NCI-H1048 (cell line): ENCODE results near the gene PARS2.
"Not testable (repeated sequence)": the region's sequence is repeated elsewhere in the genome, so short reads cannot be mapped to it uniquely, and the experiment has no call there.

ENCODE experiments used
- DNase-seq: peaks from one replicate; lab custom pipeline; 2025; lab: John Stamatoyannopoulos, UW

Gene PARS2

DNA sequence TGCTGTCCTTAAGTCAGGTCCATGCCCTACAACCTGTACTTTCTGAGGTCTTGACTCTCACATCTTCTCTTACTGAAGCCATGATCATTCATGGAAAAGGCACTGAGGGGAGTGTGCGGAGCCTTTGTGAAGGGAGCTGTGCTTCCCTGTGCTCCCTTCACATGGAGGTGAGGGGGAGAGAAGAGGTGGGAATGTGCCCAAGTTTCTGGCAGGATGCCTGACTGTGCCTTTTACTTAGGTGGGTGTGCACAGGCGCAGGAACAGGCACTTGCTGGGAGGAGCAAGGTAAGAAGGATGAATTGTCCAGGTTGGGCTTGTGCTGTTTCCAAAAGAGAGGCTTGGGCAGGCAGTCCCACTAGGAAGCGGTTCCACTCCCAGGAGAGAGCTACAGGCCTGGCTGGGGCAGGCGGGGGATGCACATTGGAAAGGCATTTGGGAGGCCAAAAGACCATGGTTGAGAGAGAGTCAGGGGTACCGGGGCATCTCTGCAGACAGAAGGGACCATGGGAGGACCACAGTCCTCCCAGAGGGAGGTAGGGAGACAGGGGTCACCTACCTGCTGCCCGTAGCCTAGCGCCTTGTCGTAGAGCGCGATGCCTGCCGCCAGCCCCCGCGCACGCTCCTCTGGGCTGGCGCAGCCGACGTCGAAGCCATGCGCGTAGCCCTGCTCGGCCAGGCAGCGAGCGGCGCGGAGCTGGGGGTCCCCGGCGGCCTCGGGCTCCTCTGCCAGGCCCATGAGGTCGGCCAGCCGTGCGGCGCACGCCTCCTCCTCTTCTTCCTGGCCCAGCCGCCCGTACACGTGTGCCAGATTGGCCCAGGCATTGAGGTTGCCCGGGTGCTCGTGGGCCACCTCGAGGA is 35.9 kb upstream of the PARS2 start:
- no peak for DNase-seq

DNA sequence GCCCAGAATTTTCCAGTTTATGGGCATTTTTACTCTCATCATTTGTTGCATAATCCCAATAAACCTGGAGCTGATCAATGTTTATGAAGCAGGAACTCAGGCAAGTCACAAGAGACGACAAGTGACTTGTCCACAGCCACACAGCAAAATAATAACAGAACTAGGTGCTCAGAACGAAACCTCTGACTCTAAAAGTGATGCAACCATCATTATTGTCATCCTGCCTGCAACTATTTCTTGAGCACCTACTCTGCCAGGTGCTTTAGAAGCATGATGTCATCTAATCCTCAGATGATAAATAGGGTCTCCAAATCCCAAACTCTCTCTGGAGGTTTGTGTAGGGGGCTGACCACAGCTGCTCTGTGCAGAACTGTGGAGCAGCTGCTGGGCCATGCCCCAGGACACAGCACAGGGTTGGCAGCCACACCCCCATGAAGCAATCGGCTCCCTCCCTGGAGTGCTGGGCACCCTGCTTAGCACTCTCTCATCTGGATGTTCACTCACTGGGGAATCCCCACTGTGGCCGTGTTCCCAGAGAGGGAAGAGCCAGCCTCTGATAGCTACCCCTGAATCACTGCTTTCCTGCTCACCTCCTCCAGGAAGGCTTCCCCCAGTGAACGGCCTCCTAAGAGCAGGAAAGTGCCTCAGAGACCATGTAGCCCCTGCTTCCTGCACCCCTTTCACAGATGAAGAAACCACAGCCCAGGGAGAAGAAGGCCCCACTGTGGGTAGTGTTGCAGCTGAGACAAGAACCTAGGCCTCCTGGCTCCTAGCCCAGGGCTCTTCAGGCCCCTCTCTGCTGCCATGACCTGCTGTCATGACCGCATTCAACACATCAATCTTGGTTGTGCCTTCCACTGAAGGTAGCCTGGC is 34.7 kb upstream of the PARS2 start:
- no peak for DNase-seq

DNA sequence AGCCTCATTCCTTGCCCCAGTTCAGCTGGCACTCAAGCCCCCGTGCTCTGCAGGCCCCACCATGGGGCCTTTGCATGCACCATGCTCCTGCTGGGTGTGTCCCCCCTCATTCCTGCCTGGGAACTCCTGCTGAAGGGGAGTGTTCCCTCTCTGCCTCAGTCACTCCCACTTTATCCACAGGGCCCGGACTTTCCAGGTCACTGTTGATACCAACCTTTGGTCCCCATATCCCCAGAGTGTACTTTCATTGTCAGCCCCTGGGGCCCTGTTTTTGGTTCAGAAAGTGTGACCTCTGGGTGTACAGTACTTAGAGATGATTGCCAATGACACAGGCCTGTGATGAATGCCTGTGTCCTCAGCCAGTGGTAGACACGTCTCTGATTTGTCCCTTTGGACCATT is 33.9 kb upstream of the PARS2 start:
- no peak for DNase-seq

DNA sequence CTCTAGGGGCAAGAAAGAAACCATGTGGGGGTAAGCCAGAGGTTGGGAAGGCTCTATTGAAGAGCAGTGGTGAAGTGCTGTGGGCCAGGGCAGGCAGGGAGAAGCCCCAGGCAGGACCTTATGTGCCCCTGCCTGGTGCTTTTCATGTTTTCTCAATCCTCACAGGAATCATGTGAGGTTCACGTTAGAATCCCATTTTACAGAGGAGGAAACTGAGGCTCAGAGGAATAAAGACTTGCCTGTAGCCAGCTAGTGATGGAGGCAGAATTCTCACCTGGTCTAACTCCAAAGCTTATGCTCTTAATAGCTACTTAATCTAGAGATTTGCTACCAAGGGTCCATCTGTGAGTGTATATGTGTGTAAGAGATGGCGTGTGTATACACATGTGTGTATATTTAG is 32.6 kb upstream of the PARS2 start:
- DNase-seq, result no peak

DNA sequence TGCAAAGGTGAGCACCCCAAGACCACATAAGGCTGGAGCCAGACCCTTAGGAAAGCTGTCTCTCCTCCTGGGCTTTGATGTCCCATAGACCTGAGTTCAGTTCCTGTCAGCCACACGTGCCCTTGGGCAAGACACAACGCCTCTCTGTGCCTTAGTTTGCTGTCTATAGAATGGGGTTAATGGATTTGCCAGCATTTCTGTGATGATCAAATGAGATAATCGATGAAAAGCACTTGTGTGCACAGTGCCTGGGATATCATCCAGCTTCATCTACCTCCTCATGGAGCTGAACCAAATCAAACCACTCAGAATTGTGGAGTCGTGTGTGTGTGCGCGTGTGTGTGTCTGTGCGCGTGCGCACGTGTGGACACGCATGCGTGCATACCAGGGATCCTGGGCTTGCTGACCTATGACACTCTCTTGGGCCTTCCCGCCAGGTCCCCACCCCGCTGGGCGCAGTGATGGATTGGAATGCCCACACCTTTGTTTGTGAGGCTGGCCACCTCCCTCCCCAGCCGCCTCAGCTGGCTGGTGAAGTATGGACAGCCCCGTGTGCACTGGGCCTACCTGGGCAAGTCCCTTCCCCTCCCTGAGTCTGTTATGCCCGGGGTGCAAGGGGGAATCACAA is 31.6 kb upstream of the PARS2 start:
- no peak for DNase-seq

DNA sequence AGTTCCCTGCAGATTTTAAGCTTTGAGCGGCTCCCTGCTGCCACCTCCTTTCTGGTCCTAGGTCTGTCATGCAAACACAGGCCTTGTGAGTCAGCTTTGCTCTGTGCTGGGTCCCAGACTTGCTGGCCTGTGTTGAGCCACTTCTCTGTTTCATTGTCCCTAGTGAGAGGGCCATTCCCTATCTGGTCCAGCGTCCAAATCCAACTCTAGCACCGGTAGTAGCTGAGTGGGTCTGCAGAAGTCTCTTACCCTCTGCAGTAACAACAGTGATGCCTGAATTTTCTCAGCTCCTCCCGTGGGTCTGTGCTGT is 31.0 kb upstream of the PARS2 start:
- no peak for DNase-seq

DNA sequence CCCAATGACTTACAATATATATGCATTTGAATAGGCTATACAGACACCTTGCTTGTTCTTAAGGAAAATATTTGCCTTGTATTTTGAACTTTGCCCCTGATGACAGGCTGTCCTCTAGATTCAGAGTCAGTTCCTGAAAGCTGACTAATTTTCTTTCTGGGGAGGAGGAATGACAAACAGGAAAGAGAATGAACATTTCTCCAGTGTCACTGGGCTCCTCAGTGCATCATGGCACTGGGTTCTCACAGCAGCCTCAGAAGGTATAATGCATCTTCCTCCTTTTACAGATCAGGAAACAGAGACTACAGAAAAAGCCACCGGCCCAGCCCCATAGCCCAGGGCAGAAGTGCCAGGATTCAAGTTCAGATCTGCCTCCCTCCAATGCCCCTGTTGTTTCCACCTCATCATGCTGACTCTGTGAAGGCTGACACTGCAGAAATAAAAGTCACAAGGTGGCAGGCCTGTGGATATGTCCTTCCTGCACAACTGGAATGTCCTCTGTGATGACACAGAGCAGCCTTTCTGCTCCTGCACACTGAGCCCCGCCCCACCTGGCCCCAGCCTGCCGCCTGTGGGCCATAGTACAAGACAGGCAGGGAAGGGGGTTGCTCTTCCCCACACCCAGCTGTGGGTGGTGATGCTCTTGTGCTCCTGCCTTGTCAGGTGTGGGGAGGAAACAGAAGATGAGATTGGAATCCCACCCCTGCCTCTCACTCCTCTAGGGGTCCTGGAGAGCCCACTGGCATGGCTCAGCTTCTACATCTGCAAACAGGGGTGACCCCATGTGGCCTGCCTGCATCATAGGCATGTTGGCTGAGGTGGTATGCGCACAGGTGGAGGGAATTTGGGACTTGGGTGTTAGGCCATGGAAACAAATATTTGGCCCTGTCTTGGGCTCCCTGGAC is 30.4 kb upstream of the PARS2 start:
- DNase-seq, result no peak

DNA sequence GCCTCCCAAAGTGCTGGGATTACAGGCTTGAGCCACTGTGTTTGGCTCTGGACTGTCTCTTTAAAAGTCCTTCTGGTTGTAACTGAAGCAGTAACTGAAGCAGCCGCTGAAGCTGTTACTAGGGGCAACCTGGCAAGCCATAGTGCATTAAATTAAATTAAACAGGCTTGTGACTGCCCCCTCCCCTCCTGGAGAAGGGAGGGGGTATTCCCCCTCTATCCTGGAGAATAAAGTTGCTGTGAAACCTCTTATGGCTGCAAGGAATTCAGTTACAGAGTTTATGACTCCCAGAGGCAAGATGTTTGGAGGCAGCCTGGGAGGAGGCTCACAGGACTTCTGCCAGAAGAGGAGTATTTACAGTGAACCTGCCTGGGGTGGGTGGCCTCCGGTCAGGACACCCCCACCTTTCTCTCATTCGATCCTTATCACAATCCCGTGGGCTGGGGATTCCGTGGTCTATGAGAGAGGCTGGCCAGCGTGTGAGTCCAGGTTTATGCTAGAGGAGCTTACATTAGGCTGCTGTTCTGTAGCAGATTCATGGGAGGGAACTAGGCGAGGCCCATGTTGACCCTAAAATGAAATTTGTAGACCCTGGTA is 28.5 kb upstream of the PARS2 start:
- no peak for DNase-seq

DNA sequence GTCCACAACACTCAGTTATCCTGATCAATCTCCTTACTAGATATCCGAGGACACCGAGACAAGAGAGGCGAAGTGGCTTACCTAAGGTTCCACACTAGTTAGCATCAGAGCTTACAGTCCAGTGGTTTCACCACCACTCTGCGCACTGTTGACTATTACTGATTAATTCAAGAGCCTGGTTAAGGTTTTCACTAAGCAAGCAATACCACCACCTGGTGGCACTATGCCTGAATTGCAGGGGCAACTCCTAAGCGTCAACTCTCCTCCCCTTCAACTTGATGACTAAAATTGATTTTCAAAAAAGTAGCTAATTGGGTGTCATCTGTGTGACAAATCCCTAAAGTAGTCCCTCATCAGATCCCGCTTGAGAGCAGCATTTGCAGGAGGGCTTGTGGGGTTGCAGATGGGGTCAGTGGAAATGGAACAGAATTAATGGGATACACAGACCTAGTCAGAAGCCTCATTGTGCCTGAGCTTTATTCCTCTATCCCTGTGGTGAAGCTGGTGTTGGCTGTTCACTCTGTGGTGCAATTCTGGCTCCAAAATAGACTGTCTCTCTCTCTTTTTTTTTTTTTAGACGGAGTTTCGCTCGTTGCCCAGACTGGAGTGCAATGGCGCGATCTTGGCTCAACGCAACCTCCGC is 27.7 kb upstream of the PARS2 start:
- DNase-seq, result no peak

DNA sequence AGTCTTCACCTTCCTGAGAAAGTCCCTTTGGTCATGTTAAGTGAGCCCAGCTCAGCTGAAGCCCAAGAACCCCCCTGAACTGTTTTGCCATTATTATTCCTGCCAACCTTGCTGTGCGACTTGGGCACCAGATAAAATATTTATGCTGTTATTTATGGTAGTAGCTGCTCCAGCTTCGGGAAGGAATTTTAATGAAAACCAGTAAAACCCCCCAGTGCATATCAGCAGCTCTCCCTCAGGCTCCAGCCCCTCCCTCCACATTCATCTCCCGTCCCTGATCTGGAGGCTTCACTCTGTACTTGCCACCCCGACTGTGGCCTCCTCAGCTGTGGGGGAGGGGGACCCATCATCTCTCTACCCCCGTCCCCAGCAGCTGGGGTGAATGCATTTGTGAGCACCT is 24.1 kb upstream of the PARS2 start:
- DNase-seq, result no peak

DNA sequence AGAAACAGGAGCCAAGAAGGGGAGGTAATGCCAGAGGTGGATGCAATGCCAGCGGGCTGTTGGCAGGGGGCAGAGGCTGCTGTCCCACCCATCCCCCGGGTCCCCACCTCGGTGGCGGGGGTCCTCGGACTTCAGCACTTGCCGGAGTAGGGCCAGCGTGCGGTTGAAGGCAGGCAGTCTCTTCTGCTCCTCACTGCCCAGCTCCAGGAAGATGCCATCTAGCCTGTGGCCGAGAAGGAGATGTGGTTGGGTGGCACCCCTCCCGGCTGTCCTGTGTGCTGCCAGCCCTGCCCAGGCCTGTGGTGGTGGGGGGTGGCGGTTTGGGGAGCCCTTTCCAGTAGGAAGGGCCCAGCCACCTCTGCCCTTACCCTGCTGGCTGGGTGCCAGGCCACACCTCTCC is 23.3 kb upstream of the PARS2 start:
- DNase-seq, result no peak

DNA sequence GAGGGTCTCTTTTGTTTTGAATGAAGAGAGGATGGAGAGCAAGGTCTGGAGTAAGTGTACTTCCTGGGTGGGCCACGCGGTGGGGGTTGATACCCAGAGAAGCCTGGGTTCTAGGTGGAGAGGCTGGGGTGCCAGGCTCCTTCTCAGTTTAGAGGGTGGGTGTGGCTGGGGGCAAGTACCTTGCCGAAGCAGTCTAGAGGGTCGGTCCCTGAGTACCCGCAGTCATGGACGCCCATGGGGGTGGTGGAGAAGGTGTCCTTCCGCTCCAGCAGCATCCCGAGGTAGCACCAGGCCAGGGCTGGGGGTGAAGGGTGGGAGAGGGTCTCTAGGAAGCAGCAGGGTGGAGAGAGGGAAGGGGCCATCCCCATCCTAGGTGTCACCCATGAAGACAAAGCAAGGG is 22.5 kb upstream of the PARS2 start:
- no peak for DNase-seq

DNA sequence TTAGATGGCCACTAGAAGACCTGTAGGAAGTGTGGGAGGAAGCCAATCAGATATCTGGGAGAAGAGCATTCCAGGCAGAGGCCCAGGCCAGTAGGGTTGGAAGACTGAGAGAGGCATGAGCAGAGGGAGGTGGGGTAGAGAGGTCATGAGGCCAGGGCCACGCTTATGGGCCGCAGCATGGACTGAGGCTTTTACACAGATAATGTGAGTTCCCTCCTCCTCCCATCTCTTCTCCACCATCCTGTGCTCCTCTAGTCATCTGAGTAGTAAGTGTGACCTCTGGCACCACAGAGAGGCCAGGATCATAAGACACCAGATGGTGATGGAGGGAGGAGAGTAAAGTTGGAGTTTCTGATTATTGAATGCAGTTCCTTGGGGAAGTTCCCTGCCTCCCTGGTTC is 19.7 kb upstream of the PARS2 start:
- no peak for DNase-seq

DNA sequence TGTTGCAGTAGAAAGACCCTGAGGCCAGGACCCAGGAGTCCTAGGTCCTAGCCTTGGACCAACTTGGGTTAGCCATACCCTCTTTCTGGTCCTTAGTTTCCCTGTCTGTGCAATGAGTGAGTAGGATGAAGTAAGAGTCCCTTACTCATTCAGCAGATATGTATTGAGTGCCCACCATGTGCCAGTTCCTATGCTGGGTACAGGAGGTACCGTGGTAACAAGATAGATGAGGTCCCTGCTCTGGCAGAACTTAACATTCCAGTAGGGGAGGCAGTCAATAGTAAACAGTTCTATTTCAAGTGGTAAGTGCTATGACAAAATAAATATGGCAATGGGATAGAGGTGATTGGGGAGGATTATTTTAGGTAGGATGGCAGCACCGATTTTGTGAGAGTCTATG is 18.3 kb upstream of the PARS2 start:
- DNase-seq, result no peak

DNA sequence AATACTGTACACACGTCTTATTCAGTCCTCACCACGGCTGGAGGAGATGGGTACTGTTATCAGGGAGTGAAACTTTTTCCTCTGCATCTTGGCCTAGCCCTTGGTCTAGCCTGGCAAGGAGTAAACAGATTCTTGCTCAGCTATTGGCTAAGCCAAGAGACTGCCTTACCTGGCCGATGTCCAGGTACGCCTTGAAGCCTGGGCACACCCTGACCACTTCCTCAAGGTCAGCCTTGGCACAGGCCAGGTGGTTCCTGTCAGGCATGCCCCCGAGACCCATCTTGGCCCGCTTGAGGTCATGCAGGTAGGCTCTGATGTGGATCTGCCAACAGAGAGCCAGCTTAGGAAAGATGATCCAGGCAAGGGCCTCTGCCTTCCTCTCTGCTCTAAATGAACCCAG is 17.8 kb upstream of the PARS2 start:
- DNase-seq, result no peak

DNA sequence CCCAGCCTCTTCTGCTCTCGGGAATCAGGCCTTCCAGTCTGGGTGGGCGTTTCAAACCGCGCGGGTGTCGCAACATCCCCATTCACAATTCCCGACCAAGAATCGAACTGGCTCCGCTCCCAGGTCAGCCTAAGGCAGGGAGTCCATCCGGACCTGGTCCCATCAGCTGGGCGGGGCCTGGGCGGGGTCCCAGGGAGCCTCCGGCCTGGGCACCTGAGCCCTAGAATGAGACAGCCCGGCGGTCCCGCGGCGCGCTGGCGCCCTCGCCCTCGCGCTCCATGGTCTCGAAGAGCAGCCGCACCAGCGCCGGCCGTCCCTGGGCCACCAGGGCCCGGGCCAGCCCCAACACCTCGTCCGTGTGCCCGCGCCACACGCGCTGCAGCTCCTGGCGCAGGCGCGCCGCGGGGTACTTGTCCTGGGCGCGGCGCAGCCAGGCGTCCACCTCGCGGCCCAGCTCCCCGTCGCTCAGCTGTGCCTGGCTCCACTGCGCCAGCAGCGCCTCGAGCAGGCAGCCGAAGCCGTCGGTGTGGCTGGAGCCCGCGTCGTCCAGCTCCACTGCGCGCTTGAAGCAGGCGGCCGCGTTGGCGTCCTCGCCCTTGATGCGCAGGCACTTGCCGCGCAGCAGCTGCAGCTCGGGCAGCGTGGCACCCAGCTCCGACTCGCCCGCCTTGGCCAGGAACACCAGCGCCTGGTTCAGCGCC is 16.9 kb upstream of the PARS2 start:
- DNase-seq, result no peak

DNA sequence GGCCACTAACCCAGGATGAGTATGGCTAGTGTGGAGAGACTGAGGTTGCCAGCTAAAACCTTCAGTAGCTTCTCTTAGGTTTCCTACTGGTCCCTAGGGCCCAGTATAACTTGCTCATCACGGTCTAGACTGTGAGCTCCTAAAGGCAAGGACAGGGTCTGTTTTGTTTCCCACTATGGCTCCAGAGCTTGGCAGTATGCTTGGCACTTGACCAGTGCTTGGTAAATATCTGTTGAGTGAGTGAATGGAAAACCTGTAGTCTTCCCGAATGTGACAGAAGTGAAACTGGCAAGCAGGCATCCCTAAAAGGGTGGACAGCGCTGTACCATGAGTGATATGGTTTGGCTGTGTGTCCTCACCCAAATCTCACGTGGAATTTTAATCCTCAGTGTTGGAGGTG is 13.1 kb upstream of the PARS2 start:
- no peak for DNase-seq

DNA sequence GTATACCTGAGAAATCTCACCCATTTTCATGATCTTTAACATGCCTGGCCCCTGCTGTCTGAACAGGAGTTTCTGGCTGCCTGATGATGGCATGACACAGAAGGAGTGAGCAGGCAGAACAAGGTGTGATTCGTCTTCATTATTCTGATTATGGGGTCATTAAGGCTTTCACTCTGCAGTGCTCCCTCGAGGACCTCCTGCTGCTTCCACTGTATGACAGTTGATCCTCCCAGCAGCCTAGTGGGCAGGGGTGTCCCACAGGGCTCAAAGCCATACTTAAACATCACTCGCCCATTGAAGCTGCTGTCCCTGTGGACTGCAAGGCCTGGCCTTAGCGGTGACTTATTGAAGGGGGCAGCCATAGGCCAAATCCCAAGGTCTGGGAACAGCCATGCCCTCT is 12.7 kb upstream of the PARS2 start:
- no peak for DNase-seq

DNA sequence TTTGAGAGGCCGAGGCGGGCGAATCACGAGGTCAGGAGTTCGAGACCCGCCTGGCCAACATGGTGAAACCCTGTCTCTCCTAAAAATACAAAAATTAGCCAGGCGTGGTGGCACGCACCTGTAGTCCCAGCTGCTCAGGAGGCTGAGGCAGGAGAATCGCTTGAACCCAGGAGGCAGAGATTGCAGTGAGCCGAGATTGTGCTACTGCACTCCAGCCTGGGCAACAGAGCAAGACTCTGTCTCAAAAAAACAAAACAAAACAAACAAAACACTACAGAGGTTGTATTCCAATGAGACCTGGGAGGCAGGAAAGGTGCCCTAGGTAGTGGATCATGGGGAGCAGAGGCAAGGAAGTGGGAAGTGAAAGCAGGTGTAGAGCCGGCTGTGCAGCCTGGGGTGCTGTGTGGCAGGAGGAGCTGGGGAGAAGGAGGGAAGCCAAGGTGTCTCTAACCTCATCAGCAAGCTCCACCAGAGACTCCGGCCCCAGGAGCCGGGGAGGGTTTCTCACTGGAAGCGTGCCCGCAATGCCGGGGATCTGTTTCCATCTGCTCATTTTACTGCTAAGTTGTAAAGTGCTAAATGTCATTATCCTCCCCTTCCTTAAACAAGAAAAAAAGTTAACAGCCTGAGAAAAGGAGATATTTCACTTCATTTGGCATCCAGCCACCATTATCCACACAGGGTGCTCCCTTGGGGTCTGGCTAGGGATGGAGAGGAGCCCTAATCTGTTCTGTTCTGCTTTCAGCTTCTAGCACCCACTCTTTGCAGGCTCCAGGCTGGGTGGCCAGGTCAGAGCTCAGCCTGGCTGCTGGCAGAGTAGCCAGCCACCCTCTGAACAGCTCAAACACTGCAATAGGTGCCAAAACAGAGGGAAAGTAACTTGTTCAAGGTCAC is 11.8 kb upstream of the PARS2 start:
- not testable (repeated sequence) for DNase-seq
